HEK293T (cell line): ENCODE results near the gene TMEM121B.

Experiments used
- BHLHE40 ChIP-seq: fragments of 450-650 bp; IDR thresholded peaks from 2 replicates; pipeline ENCODE4 v1.6.1; 2016; ENCODE audit warnings: mild to moderate bottlenecking, moderate library complexity, borderline replicate concordance
- L3MBTL2 ChIP-seq: fragments of 450-650 bp; conservative IDR thresholded peaks from 2 replicates; pipeline ENCODE4 v1.6.1; 2016; ENCODE audit warnings: mild to moderate bottlenecking
- LEF1 ChIP-seq: fragments of 450-650 bp; IDR thresholded peaks from 2 replicates; pipeline ENCODE4 v1.6.1; 2017; ENCODE audit warnings: mild to moderate bottlenecking, borderline replicate concordance
- NFRKB ChIP-seq: fragments of 450-650 bp; IDR thresholded peaks from 2 replicates; pipeline ENCODE4 v1.6.1; 2016; ENCODE audit warnings: mild to moderate bottlenecking, moderate library complexity
- SP1 ChIP-seq: fragments of 450-650 bp; IDR thresholded peaks from 2 replicates; pipeline ENCODE4 v1.6.1; 2017
- SUZ12 ChIP-seq: fragments of 450-650 bp; IDR thresholded peaks from 2 replicates; pipeline ENCODE4 v1.6.1; 2016; ENCODE audit warnings: mild to moderate bottlenecking
- TF ChIP-seq, protein P1 (sequence below): fragments of 450-650 bp; IDR thresholded peaks from 2 replicates; pipeline ENCODE4 v1.6.1; 2016

DNA sequence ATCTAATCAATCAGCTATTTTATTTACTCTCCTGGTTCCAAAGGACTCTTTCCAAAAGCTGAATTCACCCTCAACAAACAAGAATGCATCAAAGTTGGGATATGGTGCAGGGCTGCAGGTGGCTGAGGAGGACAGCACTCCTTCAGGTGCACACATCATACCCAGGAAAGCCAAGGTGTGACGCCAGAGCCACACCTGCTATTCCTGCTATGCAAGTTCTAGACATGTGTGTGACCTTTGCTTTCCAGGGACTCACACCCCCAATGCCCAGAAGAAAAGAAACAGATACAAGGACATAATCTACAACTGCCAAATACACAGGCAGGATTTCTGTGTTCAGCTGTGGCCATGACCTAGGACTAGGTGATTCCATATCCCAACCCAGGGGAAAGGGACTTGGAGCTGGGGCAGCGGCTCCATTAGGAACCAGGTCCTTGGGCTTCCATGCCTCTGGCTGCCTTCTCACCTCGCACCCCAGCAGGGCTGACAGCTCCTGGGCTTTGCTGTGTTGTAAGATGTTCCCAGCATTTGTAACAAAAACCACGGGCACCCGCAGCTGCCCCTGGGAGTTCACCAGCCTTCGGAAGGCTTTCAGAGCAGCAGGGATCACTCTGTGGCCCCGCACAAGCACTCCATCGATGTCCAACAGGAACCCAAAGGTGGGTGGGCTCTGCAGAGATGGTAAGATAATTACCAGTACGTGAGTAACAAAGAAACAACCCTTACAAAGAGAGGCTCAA, 28.1 kb upstream of the TMEM121B start:
- TF ChIP-seq NFRKB (no peak), L3MBTL2 (no peak), BHLHE40 (no peak), SP1 (no peak), LEF1 (no peak), SUZ12 (no peak)
- TF ChIP-seq, protein P1, sequence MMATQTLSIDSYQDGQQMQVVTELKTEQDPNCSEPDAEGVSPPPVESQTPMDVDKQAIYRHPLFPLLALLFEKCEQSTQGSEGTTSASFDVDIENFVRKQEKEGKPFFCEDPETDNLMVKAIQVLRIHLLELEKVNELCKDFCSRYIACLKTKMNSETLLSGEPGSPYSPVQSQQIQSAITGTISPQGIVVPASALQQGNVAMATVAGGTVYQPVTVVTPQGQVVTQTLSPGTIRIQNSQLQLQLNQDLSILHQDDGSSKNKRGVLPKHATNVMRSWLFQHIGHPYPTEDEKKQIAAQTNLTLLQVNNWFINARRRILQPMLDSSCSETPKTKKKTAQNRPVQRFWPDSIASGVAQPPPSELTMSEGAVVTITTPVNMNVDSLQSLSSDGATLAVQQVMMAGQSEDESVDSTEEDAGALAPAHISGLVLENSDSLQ, result no peak
